Colonic mucosa (tissue), 4 donors: Measurements from ENCODE around the gene CCDC34. TPM values are rescaled to one million over a fixed set of nuclear protein-coding genes. Genes with fewer than 3 reads are reported as not detected.

Source experiments
- DNase-seq: peaks from one replicate; pipeline ENCODE4 v3.0.0-alpha.2; 2020
- H3K27ac ChIP-seq: fragments of 200-600 bp; one replicate; pipeline ENCODE4 v1.8.0; 2021
- H3K27me3 ChIP-seq: fragments of 200-600 bp; one replicate; pipeline ENCODE4 v1.8.0; 2021
- H3K36me3 ChIP-seq: fragments of 200-600 bp; one replicate; pipeline ENCODE4 v1.8.0; 2021
- H3K4me1 ChIP-seq: fragments of 200-600 bp; one replicate; pipeline ENCODE4 v1.8.0; 2021; ENCODE audit warnings: mild to moderate bottlenecking
- H3K4me3 ChIP-seq: fragments of 200-600 bp; one replicate; pipeline ENCODE4 v1.8.0; 2021
- H3K9ac ChIP-seq, 2 donors: one replicate each; pipeline ENCODE4 v1.7.0; 2013; ENCODE audit warnings: control low read depth in 2 of 2, low read depth in 2 of 2, low read length in 2 of 2
- H3K9me3 ChIP-seq: fragments of 200-600 bp; one replicate; pipeline ENCODE4 v1.8.0; 2021
- CTCF ChIP-seq: fragments of 200-600 bp; IDR thresholded peaks from one replicate; pipeline ENCODE4 v1.8.0; 2022; ENCODE audit warnings: antibody characterized with exemption, mild to moderate bottlenecking
- intact Hi-C: fragments of 100-400 bp; cut with DNase I; formaldehyde crosslinking; loops from one replicate; pipeline ENCODE4 v1.14.1; 2022
- total RNA-seq, 2 donors: library from RNA; stranded (reverse); fragmentation: NEBNext Ultra II Directional in 1 of 2; extraction: Animal tissue kit (Norgen Biotek cat#: 25700) in 1 of 2; gene quantifications; one replicate each; pipeline ENCODE4 v1.2.1, GENCODE V29; 2021
- donor health status: healthy.
- donor health status: DM: no; HTN: no; CAD: no.
- donor health status: DM: no; HTN: no; CAD: no.

CCDC34 gene
- total RNA-seq, 2 donors from 2014 or later = 10.2 to 25.6 TPM

GRCh38 chr11:27290261-27291050 lies 72.6 kb downstream of the CCDC34 start:
- Histone ChIP-seq H3K36me3 (no peaks in the 10 kb centered on the region), H3K27ac (peak overlapping the region; percentile 77), H3K4me3 (no peak overlapping the region), H3K27me3 (no peaks in the 10 kb centered on the region), H3K9me3 (no peaks in the 10 kb centered on the region), H3K9ac (no peak overlapping the region), H3K4me1 (peaks cover 5% of the 10 kb centered on the region)
- intact Hi-C loops = loop anchor here (5.0 kb wide), 1 partner anchor 88 kb away; no protein-coding TSS in a partner anchor
- TF ChIP-seq CTCF = no peak
- DNase-seq = no peak

Other genes with a start within 250 kb of the CCDC34 start
- 10 to 100 TPM; 88.2 to 94.5 TPM for gene LGR4, start 109.6 kb upstream of the CCDC34 start, total RNA-seq
- 10 to 100 TPM; 40.7 to 53.0 TPM for gene LIN7C, start 143.6 kb upstream of the CCDC34 start, total RNA-seq